A673 (cell line): ENCODE measurements around the gene TIGD3. TPM values are rescaled to one million over a fixed set of nuclear protein-coding genes. Genes with fewer than 3 reads are reported as not detected.

Source experiments
- BruUV-seq: library from RNA; stranded (reverse); fragments of 400-500 nt; replicated peaks from 2 replicates; lab custom pipeline; 2021; lab: Mats Ljungman, UMichigan
- CTCF ChIA-PET: fragments of 300-600 bp; sonication (Branson Sonifier 250); formaldehyde crosslinking; loops from one replicate; lab custom pipeline; 2022; ENCODE audit warnings: antibody characterized with exemption; lab: Charles Lee
- POLR2A ChIA-PET: fragments of 300-600 bp; sonication (Branson Sonifier 250); formaldehyde crosslinking; loops from one replicate; lab custom pipeline; 2022; ENCODE audit warnings: antibody characterized with exemption; ENCODE audit not compliant: low non-redundant PET; lab: Charles Lee
- DNase-seq: peaks from one replicate; pipeline ENCODE4 v3.0.0-alpha.2; 2015; ENCODE audit warnings: low spot score
- H3K27ac ChIP-seq: fragments of 200-600 bp; sonication (generic); 2 replicates; pipeline ENCODE4 v1.5.1; 2016; ENCODE audit warnings: mixed run types, low read depth, mild to moderate bottlenecking, mixed read lengths, antibody characterized with exemption, low read length; ENCODE audit not compliant: poor library complexity, severe bottlenecking
- H3K27me3 ChIP-seq: fragments of 200-600 bp; sonication (generic); replicated peaks from 2 replicates; pipeline ENCODE4 v1.6.1; 2017; ENCODE audit warnings: mixed run types, low read depth, mild to moderate bottlenecking, mixed read lengths, antibody characterized with exemption, low read length; ENCODE audit not compliant: insufficient read depth, poor library complexity
- H3K36me3 ChIP-seq: fragments of 200-600 bp; sonication (generic); 2 replicates; pipeline ENCODE4 v1.6.1; 2016; ENCODE audit warnings: mixed run types, mild to moderate bottlenecking, mixed read lengths, antibody characterized with exemption, low read length; ENCODE audit not compliant: insufficient read depth, poor library complexity, severe bottlenecking
- H3K4me1 ChIP-seq: fragments of 200-600 bp; sonication (generic); 2 replicates; pipeline ENCODE4 v1.6.1; 2017; ENCODE audit warnings: mixed run types, mild to moderate bottlenecking, mixed read lengths, antibody characterized with exemption, low read length; ENCODE audit not compliant: insufficient read depth, poor library complexity, severe bottlenecking
- H3K4me3 ChIP-seq: fragments of 200-600 bp; sonication (generic); 2 replicates; pipeline ENCODE4 v1.5.1; 2016; ENCODE audit warnings: low read depth, mixed run types, mild to moderate bottlenecking, mixed read lengths, low read length; ENCODE audit not compliant: poor library complexity, severe bottlenecking
- H3K9me3 ChIP-seq: fragments of 200-600 bp; sonication (generic); 2 replicates; pipeline ENCODE4 v1.6.1; 2016; ENCODE audit warnings: mixed run types, low read depth, mild to moderate bottlenecking, mixed read lengths, antibody characterized with exemption, low read length; ENCODE audit not compliant: poor library complexity, severe bottlenecking
- EZH2 ChIP-seq: fragments of 200-600 bp; sonication (generic); IDR thresholded peaks from 2 replicates; pipeline ENCODE4 v1.6.1; 2017; ENCODE audit warnings: borderline replicate concordance, low read depth, mild to moderate bottlenecking, mixed read lengths, antibody characterized with exemption, low read length; ENCODE audit not compliant: poor library complexity, severe bottlenecking
- intact Hi-C: fragments of 100-400 bp; cut with micrococcal nuclease; formaldehyde crosslinking; loops from one replicate; pipeline ENCODE4 v1.10.0; 2022; ENCODE audit not compliant: unreplicated experiment
- total RNA-seq: library from RNA; stranded (reverse); gene quantifications from 2 replicates; pipeline ENCODE4 v1.2.3, GENCODE V29; 2021
- TF ChIP-seq, protein P1 (sequence below): fragments of 300-800, 200-600 bp; sonication (generic); conservative IDR thresholded peaks from 2 replicates; pipeline ENCODE4 v1.5.1; 2017; ENCODE audit warnings: low read depth, mild to moderate bottlenecking, antibody characterized with exemption, low read length, moderate library complexity, mixed read lengths

Gene TIGD3
- total RNA-seq, 1 experiment from 2014 or later = 2.3 TPM

DNA sequence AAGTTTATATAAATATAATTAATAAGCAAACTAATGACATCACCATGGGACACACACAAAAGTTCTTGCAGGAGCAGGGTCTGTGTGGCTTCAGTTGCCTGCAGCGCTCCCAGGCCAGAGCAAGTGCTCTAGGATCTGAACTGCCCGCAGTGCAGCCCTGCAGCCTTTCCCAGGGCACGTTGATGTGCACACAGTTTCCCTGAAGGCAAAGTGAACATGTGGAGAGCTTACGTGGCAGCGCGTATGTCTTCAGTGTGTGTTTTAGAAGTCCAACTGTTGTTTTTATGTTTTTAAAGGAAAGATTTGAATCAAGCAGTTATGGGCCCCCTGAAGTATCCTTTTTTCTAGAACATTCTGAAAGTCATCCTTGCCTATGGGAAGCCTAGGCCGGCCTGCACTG, 1.2 kb upstream of the TIGD3 start:
- Histone ChIP-seq H3K4me1 (no peaks in the 10 kb centered on the region), H3K9me3 (no peaks in the 10 kb centered on the region), H3K27me3 (no peaks in the 10 kb centered on the region), H3K27ac (no peak overlapping the region), H3K36me3 (peaks cover 47% of the 10 kb centered on the region), H3K4me3 (no peak overlapping the region)
- intact Hi-C loops = no loop called here
- ChIA-PET CTCF (interaction anchor here (0.7 kb wide), 2 partner anchors 18 to 231 kb away, joined by 3 to 4 read pairs; partner anchors contain the start of genes FAU and MRPL49), POLR2A (no interaction called here)
- no peak for DNase-seq
- TF ChIP-seq, protein P1, sequence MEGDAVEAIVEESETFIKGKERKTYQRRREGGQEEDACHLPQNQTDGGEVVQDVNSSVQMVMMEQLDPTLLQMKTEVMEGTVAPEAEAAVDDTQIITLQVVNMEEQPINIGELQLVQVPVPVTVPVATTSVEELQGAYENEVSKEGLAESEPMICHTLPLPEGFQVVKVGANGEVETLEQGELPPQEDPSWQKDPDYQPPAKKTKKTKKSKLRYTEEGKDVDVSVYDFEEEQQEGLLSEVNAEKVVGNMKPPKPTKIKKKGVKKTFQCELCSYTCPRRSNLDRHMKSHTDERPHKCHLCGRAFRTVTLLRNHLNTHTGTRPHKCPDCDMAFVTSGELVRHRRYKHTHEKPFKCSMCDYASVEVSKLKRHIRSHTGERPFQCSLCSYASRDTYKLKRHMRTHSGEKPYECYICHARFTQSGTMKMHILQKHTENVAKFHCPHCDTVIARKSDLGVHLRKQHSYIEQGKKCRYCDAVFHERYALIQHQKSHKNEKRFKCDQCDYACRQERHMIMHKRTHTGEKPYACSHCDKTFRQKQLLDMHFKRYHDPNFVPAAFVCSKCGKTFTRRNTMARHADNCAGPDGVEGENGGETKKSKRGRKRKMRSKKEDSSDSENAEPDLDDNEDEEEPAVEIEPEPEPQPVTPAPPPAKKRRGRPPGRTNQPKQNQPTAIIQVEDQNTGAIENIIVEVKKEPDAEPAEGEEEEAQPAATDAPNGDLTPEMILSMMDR = no peak
- no peak for TF ChIP-seq EZH2
- no TSS peak for BruUV-seq

DNA sequence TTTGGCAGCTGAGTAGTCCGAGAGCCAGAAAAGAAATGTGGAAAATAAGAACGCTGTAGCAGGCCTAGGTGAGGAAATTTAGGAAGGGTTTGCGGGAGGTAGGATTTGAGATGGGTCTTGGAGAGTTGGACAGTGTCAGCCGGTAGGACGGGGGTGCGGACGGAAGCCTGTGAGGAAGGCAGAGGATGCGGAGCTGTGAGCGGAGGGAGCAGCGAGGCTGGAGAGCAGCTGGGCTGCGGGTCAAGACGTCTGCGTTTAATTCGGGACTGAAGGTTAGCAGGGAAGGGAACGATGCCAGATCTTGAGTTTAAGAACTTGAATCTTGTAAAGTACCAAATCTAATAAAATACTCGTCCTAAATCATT, 669 bp upstream of the TIGD3 start:
- ChIA-PET POLR2A (interaction anchor here (0.7 kb wide), 1 partner anchor 122 kb away, joined by 10 read pairs; no protein-coding TSS in a partner anchor), CTCF (no interaction called here)
- Histone ChIP-seq H3K36me3 (peaks cover 42% of the 10 kb centered on the region), H3K9me3 (no peaks in the 10 kb centered on the region), H3K4me1 (no peaks in the 10 kb centered on the region), H3K4me3 (peak overlapping the region; percentile 71), H3K27me3 (no peaks in the 10 kb centered on the region), H3K27ac (no peak overlapping the region)
- BruUV-seq = no TSS peak
- intact Hi-C loops = no loop called here
- TF ChIP-seq, protein P1 = no peak
- no peak for TF ChIP-seq EZH2
- DNase-seq = no peak

DNA sequence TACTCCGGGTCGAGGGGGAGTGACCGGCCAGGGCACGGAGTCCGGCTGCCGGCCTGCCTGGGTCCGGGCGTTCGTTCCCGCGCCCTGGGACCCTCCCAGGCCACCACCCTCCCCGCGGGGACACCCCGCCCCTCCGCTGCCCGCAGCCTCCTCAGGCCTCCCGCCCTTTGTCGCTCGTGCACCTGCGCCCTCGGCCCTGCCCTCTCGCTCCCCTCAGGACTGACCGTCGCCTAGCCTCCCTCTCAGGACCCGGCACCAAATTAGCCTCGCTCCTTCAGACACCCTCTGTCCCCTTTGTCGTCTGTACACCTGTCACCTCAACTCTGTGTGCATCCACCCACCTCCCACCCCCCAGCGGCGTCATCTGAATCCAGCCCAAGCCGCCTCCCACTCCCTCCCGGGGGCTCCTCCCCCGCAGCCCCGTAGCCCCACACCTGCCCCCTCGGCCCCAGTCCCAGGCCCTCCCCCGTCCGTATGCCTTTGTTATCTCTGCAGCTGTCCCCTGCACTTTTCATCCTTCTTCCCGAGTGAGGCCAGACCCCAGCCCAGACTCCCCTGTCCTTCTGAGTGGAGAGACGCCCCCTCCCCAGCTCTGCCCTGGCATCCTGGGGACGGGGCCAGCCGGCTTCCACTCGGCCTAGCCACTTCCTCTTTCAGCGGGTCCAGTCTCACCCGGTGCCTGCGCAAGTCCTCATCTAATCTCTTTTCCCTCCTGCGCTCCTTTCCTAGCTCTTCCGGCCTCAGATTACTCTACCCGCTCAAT, 643 bp downstream of the TIGD3 start:
- H3K4me3 ChIP-seq = peak overlapping the region; percentile 71
- H3K36me3 ChIP-seq = peaks cover 31% of the 10 kb centered on the region
- BruUV-seq = no TSS peak
- no peaks in the 10 kb centered on the region for H3K9me3 ChIP-seq
- no peaks in the 10 kb centered on the region for H3K4me1 ChIP-seq
- POLR2A ChIA-PET = no interaction called here
- no peak for DNase-seq
- intact Hi-C loops = no loop called here
- TF ChIP-seq, protein P1 = no peak
- no peak for TF ChIP-seq EZH2
- CTCF ChIA-PET = no interaction called here
- no peaks in the 10 kb centered on the region for H3K27me3 ChIP-seq
- H3K27ac ChIP-seq = peak overlapping the region; percentile 55
